ENCODE measurements around the gene POLA2.
"Not testable (repeated sequence)": the region's sequence is repeated elsewhere in the genome, so short reads cannot be mapped to it uniquely, and the experiment has no call there.

The POLA2 gene

GRCh38 chr11:65241692-65242091 lies 20.1 kb upstream of the POLA2 start:
- DNase-seq (ENCODE audit: low read depth) = no peak

DNA sequence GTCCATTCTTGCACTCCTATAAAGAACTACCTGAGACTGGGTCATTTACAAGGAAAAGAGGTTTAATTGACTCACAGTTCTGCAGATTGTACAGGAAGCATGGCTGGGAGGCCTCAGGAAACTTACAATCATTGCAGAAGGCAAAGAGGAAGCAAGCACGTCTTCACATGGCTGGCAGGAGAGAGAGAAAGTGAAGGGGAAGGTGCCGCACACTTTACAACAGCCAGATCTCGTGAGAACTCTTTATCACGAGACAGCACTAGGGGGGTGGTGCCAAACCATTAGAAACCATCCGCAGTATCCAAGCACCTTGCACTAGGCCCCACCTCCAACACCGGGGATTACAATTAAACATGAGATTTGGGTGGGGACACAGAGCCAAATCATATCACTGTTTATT lies 19.4 kb upstream of the POLA2 start:
- DNase-seq (ENCODE audit: low read depth) = no peak

DNA sequence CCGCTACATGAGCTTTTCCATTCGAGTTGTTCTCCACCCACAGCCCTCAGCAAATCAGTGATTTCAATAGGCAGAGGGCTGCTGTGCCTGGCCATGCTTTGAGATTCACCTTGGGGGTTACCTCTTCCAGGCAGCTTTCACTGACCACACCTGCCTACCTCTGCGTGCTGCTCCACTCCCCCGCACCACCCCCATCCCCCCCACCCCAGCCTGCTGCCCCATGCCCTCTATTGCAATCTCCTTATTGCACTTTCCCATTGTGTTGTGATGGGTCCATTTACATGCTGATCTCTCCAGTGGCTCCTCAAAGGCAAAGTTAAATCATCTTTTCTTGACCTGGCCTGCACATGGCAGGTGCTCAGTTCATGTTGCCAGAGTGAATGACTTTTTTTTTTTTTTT lies 18.0 kb upstream of the POLA2 start:
- no peak for DNase-seq (ENCODE audit: low read depth)

DNA sequence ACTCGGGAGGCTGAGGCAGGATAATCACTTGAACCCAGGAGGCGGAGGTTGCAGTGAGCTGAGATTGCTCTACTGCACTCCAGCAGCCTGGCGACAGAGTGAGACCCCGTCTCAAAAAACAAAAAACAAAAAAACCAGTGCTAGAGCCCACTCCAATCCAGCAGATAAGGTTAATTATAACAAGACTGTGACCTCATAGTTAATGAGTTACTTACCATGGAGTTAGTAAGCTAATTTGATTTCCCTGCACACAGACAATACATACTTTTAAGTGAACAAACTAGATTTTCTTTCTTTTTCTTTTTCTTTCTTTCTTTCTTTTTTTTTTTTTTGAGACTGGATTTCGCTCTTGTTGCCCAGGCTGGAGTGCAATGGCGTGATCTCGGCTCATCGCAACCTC lies 16.7 kb upstream of the POLA2 start:
- not testable (repeated sequence) for DNase-seq (ENCODE audit: low read depth)

DNA sequence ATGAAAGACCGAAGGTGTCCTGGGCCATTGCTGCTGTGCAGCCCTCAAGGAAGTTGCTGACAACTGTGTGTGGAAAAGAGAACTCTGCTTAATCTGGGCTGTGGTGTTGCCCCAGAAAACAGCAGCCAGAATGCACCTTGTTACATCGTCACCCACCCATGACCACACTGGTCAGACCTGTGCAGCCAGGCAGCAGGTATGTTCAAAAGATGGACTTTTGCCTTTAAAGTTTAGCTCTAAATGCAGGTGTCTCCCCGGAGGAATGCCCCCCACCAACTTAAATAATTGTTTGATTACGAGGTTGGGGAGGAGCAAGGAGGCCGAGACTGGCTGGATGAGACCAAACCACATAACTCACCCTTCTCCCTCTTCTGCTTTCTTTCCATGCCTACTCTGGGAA lies 15.3 kb upstream of the POLA2 start:
- no peak for DNase-seq (ENCODE audit: low read depth)

- DNase-seq (ENCODE audit: low read depth) = not testable (repeated sequence)
These were observed 13.5 kb upstream of the POLA2 start for GRCh38 chr11:65248184-65248710.

GRCh38 chr11:65251476-65251875 lies 10.3 kb upstream of the POLA2 start:
- no peak for DNase-seq (ENCODE audit: low read depth)

DNA sequence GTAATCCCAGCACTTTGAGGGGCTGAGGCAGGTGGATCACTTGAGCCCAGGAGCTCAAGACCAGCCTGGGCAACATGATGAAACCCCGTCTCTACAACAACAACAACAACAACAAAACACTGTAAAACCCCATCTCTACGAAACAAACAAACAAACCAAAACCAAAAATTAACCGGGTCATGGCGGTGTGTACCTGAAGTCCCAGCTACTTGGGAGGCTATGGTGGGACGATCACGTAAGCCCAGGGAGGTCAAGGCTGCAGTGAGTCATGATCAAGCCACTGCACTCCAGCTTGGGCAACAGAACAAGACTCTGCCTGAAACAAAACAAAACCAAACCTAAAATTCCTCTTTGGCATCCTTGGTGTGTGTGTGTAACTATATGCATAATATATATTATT lies 7.0 kb upstream of the POLA2 start:
- no peak for DNase-seq (ENCODE audit: low read depth)

DNA sequence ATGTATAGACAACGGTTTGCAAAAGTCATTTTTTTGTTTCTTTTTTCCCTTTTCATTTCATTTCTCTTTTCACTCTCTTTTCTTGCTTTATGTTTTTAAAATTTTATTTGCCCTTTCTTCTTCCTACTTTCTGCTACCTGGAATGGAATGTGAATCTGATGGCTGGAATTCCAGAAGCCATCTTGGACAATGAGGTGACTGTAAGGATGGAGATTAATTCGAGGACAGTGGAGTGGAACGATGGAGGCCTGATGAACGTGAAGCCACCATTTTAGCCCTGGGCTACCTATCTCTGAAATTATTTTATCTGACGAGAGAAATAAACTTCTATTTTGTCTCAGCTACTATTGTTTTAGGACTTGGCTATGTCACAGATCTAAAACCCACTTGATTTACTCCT lies 2.8 kb upstream of the POLA2 start:
- no peak for DNase-seq (ENCODE audit: low read depth)

DNA sequence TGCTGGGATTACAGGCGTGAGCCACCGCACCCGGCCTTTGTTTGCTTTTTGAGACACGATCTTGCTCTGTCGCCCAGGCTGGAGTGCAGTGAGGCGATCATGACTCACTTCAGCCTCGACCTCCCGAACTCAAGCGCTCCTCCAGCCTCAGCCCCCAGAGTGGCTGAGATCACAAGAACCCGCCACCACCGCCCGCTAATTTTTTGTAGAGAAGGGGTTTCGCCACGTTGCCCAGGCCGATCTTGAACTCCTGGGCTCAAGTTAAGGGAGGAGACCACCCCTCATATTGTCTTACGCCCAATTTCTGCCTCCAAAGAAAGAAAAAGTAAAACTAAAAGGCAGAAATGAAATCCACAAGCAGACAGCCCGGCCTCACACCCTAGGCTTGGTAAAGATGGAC lies 1.5 kb upstream of the POLA2 start:
- DNase-seq (ENCODE audit: low read depth) = no peak

- DNase-seq (ENCODE audit: low read depth) = no peak
These were observed 789 bp upstream of the POLA2 start for GRCh38 chr11:65260756-65261590.

DNA sequence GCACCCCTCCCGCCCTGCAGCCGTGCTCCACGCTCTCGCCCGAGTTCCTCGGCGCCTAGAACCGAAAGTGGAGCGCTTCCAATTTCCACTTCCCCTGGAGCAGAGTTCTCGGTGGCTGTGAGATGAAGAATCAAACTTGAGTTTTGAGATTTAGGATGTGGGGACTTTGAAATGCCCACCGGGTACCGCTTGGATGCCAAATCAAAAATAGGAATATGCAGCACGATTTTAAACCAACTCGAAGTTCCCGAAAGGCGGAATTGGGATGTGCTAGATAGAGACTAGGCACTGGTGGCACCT lies 569 bp downstream of the POLA2 start:
- DNase-seq (ENCODE audit: low read depth) = no peak

DNA sequence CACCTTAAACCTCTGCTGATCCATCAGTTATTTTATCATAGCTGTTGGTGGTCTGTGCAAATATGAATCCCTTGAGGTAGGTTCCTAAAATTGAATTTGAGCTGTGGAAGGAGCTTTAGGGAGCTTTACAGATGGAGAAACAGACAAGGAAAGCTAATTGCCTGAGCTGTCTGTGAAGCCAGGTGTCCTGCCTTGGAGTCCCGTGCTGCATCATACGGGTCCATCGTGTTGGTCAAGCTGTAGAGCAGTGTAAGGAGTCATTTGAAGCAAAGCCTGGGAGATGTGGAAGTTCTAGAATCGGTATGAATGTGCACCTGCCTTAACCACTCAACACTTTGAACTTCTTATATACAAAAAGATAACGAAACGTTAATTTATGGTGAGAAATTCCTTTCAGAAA lies 1.0 kb downstream of the POLA2 start:
- DNase-seq (ENCODE audit: low read depth) = no peak

- DNase-seq (ENCODE audit: low read depth) = not testable (repeated sequence)
These were observed 3.0 kb downstream of the POLA2 start for GRCh38 chr11:65264747-65265146.

DNA sequence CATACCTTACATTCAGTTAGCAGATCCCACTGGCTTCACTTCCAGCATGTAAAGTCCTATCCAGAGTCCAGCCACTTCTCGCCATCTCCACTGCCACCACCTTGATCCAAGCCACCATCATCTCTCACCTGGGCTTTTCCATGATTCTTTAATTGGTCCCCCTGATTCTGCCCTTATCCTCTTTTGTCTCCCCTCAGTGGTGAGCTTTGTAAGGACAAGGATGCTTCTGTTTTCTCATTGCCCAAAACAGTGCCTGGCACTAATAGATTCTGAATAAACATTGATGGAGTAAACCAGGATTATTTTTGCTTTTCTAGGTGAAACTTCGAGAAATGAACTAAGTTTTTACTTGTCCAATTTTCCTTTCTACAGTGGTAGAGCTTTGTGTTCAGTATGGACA lies 4.4 kb downstream of the POLA2 start:
- DNase-seq (ENCODE audit: low read depth) = no peak

GRCh38 chr11:65274735-65275682 lies 13.2 kb downstream of the POLA2 start:
- DNase-seq (ENCODE audit: low read depth) = no peak

GRCh38 chr11:65275906-65276305 lies 14.1 kb downstream of the POLA2 start:
- DNase-seq (ENCODE audit: low read depth) = no peak

- DNase-seq (ENCODE audit: low read depth) = no peak
These were observed 16.0 kb downstream of the POLA2 start for GRCh38 chr11:65277631-65278277.

DNA sequence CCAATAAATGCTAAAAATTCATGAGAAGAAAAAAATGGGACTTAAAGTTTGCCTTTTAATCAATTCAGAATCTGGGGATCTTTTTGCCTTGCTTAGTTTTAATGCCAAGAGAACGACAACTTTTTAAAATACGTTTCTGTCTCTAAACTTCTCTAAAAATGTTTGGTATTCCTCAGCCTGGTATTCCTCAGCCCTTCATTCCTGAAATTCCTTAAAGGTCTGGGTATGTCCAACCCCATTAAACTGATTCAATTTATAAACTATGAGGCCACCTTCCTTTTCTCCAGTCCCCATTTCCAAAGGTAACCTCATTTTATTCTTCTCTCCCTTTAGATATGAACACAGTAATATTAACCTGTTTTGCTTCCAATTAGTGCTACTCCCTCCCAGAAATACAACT lies 16.6 kb downstream of the POLA2 start:
- no peak for DNase-seq (ENCODE audit: low read depth)

DNA sequence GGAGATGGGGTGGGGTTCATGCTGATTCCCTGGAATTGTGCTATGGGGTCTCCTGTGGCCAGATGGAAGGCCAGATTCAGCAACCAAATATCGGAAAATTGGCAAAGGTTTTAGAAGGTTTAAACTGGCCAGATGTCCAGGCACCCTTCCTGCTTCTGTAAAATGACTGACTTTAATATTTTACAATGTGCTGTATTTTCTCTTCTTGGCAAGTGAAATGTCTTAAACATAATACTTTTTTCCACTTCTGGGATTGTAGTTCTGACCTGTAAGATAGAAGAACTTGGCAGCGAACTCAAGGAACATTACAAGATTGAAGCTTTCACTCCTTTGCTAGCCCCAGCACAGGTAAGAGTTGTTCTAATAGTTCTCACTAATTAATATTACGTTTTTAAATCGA lies 17.5 kb downstream of the POLA2 start:
- no peak for DNase-seq (ENCODE audit: low read depth)

- DNase-seq (ENCODE audit: low read depth) = no peak
These were observed 18.1 kb downstream of the POLA2 start for GRCh38 chr11:65279741-65280440.

- DNase-seq (ENCODE audit: low read depth) = no peak
These were observed 18.9 kb downstream of the POLA2 start for GRCh38 chr11:65280646-65281045.

Measured in stimulated activated CD8-positive, alpha-beta memory T cell treated with anti-CD3 and anti-CD28 coated beads, Interleukin-15, amount 100 ng/mL, for 24 hours (primary cell).